GM19025 (cell line): ENCODE measurements around the gene RBM19.

Experiments used
- ATAC-seq: cut with Tn5 transposase; IDR thresholded peaks from one replicate; pipeline ENCODE4 v1.9.1; 2021; ENCODE audit warnings: mild to moderate bottlenecking, low read depth, moderate library complexity; ENCODE audit not compliant: unreplicated experiment

RBM19 gene

DNA sequence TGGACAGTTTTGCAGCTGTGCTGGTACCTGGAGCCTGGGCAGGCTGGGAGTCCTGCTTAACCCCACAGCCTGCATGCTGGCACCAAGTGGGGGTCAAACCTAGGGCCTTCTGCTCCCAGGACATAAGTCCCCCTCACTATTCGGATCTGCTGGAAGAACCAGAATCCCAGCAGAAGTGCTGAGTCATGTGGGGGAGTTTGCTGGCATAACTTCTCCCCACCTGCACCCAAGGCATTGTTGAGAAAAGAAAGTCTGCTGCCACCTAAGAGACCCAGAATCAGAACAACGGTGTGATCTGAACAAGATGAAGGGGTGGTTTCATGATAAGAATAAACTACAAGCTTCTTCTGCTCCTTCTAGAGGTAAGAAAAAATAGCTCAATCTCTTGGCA is 102.7 kb downstream of the RBM19 start:
- ATAC-seq: no peak

DNA sequence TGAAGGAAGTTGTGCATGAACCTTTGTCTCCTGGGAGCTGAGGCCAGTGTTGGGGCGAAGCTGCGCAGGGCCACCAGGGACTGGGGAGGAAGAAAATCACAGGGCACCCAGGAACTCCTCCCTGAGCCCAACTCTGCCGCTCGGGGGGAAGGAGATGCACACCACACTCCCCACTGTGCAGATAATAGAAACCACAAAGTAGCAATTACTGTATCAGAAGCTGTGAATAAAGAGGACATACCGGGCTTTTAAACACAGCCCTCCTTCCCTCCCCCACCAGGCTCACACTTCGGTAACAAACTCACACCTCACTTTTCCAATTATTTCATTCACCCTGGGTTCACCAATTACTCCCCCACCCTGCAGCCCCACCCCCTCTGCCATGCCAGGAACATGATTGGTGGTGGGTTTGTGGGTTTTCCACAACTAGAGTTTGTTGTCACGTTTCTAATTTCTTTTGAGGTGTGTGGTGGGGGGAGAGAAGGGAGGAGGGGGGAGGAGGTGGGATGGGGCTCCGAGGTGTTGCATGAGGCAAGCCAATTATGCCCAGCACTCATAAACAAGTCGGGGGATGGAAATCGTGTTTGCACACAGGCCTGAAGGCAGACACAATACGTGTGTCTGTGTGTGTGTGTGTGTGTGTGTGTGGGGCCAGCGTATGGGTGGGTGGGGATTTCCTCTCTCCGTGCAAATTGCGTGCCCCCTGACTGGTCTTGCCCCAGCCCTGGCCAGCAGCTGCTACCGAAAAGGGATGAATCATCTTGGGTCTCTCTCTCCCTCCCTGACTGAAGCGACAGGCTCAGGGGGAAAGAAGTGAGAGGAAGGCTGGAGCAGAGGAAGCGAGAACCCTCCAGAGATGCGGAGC is 103.3 kb downstream of the RBM19 start:
- no peak for ATAC-seq

DNA sequence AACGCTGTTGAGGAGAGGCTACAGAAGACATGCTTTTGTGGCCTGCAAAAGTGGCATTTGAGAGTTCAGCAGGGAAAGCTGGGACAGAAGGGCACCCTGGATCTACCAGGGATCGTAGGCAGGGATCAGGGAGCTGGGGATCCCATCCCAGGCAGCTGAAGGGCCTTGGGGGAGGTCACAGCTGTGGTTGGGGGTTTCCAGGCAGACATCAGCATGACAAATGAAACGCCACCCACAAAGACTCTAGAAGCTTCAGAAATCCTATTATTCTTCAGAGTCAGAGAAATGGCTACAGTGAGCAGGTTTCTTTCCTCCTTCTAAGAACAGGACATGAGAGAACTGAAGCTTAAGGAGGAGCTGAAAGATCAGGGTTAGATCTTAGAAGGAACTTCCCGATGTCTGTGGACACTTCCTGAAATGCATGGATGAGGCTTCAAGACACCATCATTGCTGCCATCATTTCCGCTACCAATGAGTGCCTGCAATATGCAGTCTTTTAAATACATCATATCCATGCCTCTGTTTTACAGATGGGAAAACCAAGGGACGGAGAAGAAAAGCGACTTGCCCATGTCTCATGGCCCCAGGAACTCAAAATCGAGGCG is 104.3 kb downstream of the RBM19 start:
- ATAC-seq: no peak

DNA sequence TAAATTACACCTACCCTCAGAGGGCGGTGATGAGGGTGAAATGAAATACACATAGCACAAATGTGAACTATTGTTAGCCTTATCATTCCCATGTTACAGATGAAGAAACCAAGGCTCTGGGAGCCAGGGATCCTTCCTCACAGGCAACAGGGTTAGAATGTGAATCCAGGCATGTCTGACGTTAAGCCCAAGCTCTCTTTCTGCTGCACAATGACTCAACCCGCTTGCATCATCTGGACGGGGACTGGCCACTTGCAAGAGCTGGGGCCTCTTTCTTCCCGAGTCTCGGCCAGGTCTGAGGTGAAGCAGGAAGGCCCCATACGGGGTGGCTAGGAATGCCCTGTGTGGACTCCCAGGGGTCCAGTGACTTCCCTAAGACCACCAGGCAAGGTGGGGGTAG is 105.2 kb downstream of the RBM19 start:
- ATAC-seq: no peak

- ATAC-seq: no peak
Measured at GRCh38 chr12:113860059-113860820, 105.9 kb downstream of the RBM19 start.

DNA sequence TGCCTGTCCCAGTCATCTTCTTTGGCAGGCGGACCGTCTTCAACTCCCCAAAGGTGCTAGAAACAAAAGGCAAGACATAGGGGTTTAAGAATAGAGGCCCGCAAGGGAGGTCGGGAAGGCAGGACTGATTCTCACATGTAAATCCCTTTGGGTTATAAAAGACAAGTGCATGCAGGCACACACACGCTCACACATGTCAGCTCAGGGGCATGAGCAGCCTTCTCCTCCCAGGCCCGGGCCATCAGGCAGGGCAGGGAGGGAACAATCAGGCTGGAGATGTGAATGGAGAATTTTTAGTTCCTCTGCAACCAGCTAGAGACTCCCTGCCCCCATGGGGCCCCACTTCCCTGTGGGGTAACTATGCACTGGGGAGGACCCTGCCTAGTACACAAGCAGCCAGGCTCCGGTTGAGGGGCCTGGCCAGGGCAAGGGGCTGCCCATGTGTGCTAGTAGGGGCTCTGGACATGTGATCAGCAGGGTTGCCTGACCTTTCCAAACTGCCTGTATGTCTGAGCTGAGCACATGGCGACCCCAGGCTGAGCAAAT is 107.2 kb downstream of the RBM19 start:
- no peak for ATAC-seq

DNA sequence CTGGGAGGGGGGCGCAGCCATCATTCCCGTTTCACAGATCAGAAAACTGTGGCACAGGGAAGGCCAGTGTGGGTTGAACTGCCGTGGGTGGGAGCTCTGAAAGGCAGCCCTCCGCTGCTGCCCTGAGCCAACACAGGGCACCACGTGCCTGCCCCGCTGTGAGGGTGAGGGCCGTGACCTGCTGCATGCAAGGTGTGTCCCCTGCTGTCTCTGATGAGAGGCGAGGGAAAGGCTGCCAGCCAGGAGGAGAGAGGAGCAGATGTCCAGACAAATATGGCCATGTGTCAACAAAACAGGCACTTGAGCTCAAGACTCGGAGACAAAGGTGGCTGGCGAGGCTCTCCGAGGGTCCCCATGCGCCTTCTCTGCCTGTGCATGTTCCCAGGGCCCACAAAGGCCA is 108.8 kb downstream of the RBM19 start:
- no peak for ATAC-seq

- no peak for ATAC-seq
Measured at GRCh38 chr12:113855998-113856397, 110.1 kb downstream of the RBM19 start.

DNA sequence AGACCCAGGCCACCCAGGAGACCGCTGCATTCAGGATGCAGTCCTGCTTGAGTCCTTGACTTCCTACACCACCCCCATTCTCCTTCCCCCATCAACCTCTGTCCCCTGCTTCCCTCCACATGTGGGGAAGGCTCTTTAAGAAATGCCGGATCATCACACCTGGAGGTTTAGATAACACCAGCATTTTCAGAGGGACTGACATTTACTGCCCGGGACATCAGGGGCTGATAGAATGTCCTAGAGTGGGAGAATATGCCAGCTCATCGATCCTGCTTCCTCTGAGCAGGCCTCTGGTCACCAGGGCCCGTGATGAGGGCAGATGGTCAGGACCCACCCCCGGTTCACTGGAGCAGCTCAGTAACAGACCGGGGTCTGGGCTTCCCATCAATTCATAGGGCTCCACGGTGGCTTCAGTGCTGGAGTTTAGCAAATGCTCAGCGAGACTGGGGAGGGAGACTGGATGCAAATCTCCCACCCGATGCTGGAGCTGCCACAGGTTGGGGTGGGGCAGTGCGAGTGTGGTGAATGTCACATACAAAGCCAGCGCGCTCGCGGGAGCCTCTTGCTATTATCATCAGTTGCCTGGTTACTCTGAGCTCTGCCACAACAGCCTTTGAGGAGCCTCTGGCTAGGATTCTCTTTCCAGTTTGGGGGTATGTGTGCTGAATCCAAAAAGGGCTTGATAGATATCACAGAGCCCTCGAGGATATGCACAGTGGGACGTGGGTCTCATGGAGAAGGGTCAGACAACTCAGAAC is 111.6 kb downstream of the RBM19 start:
- ATAC-seq: no peak

- ATAC-seq: no peak
Measured at GRCh38 chr12:113853491-113853890, 112.6 kb downstream of the RBM19 start.

GRCh38 chr12:113852695-113853490 is 113.2 kb downstream of the RBM19 start:
- no peak for ATAC-seq

- no peak for ATAC-seq
Measured at GRCh38 chr12:113852264-113852663, 113.9 kb downstream of the RBM19 start.

GRCh38 chr12:113850309-113851056 is 115.6 kb downstream of the RBM19 start:
- no peak for ATAC-seq

DNA sequence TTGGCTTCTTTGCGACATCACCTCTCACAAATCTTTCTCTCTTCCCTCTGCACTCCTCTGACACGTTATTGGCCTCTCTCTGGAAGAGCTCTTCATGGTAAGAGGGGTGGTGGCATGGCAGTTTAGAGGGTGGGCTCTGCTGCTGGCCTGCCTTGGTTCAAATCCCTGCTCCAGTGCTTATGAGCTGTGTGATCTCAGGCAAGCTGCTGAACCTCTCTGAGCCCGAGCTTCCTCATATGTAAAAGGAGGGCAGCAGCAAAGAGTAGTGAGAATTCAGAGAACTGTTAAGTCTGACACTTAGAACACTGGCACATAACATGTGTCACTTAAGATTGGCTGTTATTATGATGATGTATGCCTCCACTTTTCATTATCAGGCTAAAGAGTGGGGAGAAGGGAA is 118.3 kb downstream of the RBM19 start:
- no peak for ATAC-seq

GRCh38 chr12:113846883-113847755 is 119.0 kb downstream of the RBM19 start:
- no peak for ATAC-seq

DNA sequence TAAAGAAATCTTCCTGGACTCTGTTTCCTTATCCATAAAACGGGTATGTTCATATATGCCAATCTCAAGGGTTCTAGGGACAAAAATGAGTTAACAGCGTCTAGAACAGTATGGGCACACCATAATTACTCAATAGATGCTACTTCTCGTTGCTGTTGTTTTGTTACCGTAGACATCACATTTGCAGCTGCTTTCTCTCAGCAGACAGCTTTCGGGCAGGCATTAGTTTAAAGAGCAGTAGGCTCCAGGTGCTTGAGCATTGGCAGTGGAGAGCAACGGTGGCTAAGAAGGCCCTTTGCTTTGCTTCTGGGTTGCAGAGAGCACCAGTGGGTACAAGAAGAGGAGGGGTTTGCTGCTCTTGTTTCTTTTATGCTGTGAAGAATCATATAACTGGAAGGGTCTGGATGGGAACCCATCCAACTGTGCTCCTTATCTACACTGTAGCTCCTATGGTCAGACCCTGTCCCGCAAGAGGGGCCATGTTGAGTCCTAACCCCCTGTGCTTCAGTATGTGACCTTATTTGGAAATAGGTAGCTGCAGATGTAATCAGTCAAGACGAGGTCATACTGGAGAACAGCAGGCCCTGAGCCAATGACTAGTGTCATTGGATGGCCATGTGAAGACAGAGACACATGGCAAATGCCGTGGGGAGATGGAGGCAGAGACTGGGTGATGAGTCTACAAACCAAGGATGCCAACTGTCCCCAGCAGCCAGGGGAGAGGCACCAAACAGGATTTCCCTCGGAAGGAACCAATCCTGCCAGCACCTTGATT is 120.0 kb downstream of the RBM19 start:
- no peak for ATAC-seq

DNA sequence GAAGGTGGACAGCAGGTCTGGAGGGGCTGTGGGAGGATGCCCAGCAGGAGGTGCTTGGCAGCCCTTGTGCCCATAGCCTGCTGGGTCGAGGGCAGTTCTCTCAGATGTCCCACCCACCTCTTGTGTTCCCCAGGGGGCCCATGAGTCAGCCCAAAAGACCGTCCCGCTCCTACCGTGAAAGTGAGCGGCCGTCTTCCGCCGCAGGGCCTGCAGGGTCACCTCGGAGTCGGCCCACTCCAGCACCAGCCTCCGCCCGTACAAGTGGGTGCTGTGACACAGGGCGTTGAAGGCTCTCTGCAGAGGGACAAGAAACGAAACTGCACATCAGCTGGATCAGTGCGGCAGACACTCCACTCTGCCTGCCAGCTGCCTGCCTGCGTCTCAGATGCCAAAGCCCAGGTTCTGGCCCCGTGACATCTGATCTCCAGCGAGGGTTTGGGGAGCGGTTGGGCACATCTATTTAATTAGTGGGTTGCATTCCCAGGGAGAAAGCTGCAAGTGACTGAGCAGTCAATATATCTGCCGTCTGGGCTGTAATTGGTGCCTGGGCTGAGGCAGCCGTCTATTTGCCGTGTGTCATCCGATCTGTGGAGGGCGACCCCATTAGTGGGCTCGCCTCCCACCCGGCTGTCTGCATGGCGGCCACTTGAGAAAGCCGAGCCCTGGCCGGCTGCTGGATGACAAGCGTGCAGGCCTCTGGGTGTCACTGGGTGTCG is 121.5 kb downstream of the RBM19 start:
- no peak for ATAC-seq
